HEK293 (cell line): ENCODE measurements around the gene NRROS.

Source experiments
- CTCF ChIA-PET: fragments of 350-600 bp; formaldehyde crosslinking; extraction: SDS; loops from one replicate; lab custom pipeline; 2021; ENCODE audit warnings: antibody characterized with exemption; lab: Yijun Ruan, JAX
- POLR2A ChIA-PET: fragments of 300-600 bp; formaldehyde crosslinking; extraction: SDS; loops from one replicate; lab custom pipeline; 2020; ENCODE audit warnings: antibody characterized with exemption, inconsistent platforms; lab: Yijun Ruan, JAX
- H3K27ac ChIP-seq: fragments of 200-500 bp; sonication (Bioruptor generic); 2 replicates; pipeline ENCODE4 v1.5.1; 2014; ENCODE audit warnings: low read depth, low read length, control low read depth, inconsistent platforms; ENCODE audit errors: extremely low read depth
- H3K36me3 ChIP-seq, 2 experiments: fragments of 200-500 bp in 1 of 2; sonication (Bioruptor generic) in 1 of 2; 1 replicate in 1 of 2; 2 replicates in 1 of 2; pipeline ENCODE4 v1.5.1; 2014 to 2017; ENCODE audit warnings: inconsistent platforms in 2 of 2, low read length in 2 of 2; ENCODE audit not compliant: control insufficient read depth in 2 of 2, insufficient read depth in 1 of 2
- H3K4me1 ChIP-seq: fragments of 200-500 bp; sonication (Bioruptor generic); 2 replicates; pipeline ENCODE4 v1.5.1; 2014; ENCODE audit warnings: mild to moderate bottlenecking, low read length, inconsistent platforms; ENCODE audit not compliant: control insufficient read depth, insufficient read depth
- H3K4me3 ChIP-seq: 2 replicates; pipeline ENCODE4 v1.5.1; 2011; ENCODE audit warnings: low read depth, mild to moderate bottlenecking, control low read depth, low read length, moderate library complexity
- H3K9me3 ChIP-seq: fragments of 200-500 bp; sonication (Bioruptor generic); 2 replicates; pipeline ENCODE4 v1.5.1; 2014; ENCODE audit warnings: low read depth, low read length, inconsistent platforms; ENCODE audit not compliant: control insufficient read depth, insufficient read depth
- ATF2 ChIP-seq: fragments of 450-650 bp; formaldehyde crosslinking; IDR thresholded peaks from 2 replicates; pipeline ENCODE4 v1.5.1; 2016; ENCODE audit warnings: missing biosample characterization, missing genetic modification characterization, low read depth
- BCL11B ChIP-seq: fragments of 450-650 bp; formaldehyde crosslinking; IDR thresholded peaks from 2 replicates; pipeline ENCODE4 v1.5.1; 2016; ENCODE audit warnings: low read depth, missing biosample characterization, missing genetic modification characterization
- EGR2 ChIP-seq: fragments of 450-650 bp; formaldehyde crosslinking; IDR thresholded peaks from 2 replicates; pipeline ENCODE4 v1.5.1; 2016; ENCODE audit warnings: low read depth, missing biosample characterization, missing genetic modification characterization
- FEZF1 ChIP-seq: fragments of 450-650 bp; formaldehyde crosslinking; IDR thresholded peaks from 2 replicates; pipeline ENCODE4 v1.5.1; 2016; ENCODE audit warnings: missing biosample characterization, missing genetic modification characterization
- GLIS2 ChIP-seq: fragments of 450-650 bp; formaldehyde crosslinking; IDR thresholded peaks from 2 replicates; pipeline ENCODE4 v1.5.1; 2016; ENCODE audit warnings: missing biosample characterization, missing genetic modification characterization
- IKZF3 ChIP-seq: fragments of 450-650 bp; IDR thresholded peaks from 2 replicates; pipeline ENCODE4 v1.5.0; 2018; ENCODE audit warnings: missing biosample characterization, mild to moderate bottlenecking, missing genetic modification characterization, moderate library complexity
- KLF17 ChIP-seq: fragments of 450-650 bp; formaldehyde crosslinking; IDR thresholded peaks from 2 replicates; pipeline ENCODE4 v1.5.1; 2016; ENCODE audit warnings: missing biosample characterization, missing genetic modification characterization
- OVOL3 ChIP-seq: fragments of 450-650 bp; formaldehyde crosslinking; IDR thresholded peaks from 2 replicates; pipeline ENCODE4 v1.5.1; 2016; ENCODE audit warnings: missing biosample characterization, missing genetic modification characterization
- PBX3 ChIP-seq: sonication (generic); formaldehyde crosslinking; IDR thresholded peaks from 2 replicates; pipeline ENCODE4 v1.8.1; 2022; ENCODE audit warnings: mild to moderate bottlenecking, moderate library complexity, missing genetic modification reagents
- PRDM10 ChIP-seq: fragments of 450-650 bp; formaldehyde crosslinking; IDR thresholded peaks from 2 replicates; pipeline ENCODE4 v1.5.1; 2016; ENCODE audit warnings: missing biosample characterization, missing genetic modification characterization
- WT1 ChIP-seq: fragments of 450-650 bp; formaldehyde crosslinking; IDR thresholded peaks from 2 replicates; pipeline ENCODE4 v1.5.1; 2016; ENCODE audit warnings: missing biosample characterization, missing genetic modification characterization
- ZNF16 ChIP-seq: fragments of 450-650 bp; formaldehyde crosslinking; IDR thresholded peaks from 2 replicates; pipeline ENCODE4 v1.5.1; 2016; ENCODE audit warnings: low read depth, missing biosample characterization, missing genetic modification characterization
- ZNF2 ChIP-seq: fragments of 450-650 bp; formaldehyde crosslinking; IDR thresholded peaks from 2 replicates; pipeline ENCODE4 v1.5.1; 2016; ENCODE audit warnings: missing biosample characterization, missing genetic modification characterization
- ZNF266 ChIP-seq: fragments of 450-650 bp; formaldehyde crosslinking; IDR thresholded peaks from 2 replicates; pipeline ENCODE4 v1.5.1; 2016; ENCODE audit warnings: missing biosample characterization, missing genetic modification characterization, low read depth
- ZNF292 ChIP-seq: fragments of 450-650 bp; formaldehyde crosslinking; IDR thresholded peaks from 2 replicates; pipeline ENCODE4 v1.5.1; 2016; ENCODE audit warnings: low read depth, missing biosample characterization, missing genetic modification characterization, borderline replicate concordance
- ZNF501 ChIP-seq: fragments of 450-650 bp; formaldehyde crosslinking; IDR thresholded peaks from 2 replicates; pipeline ENCODE4 v1.5.1; 2016; ENCODE audit warnings: missing biosample characterization, missing genetic modification characterization
- ZNF518A ChIP-seq: fragments of 450-650 bp; formaldehyde crosslinking; conservative IDR thresholded peaks from 2 replicates; pipeline ENCODE4 v1.5.1; 2016; ENCODE audit warnings: low read depth, missing biosample characterization, missing genetic modification characterization
- ZNF623 ChIP-seq: fragments of 450-650 bp; formaldehyde crosslinking; IDR thresholded peaks from 2 replicates; pipeline ENCODE4 v1.5.1; 2016; ENCODE audit warnings: missing biosample characterization, missing genetic modification characterization
- ZNF658 ChIP-seq: fragments of 450-650 bp; formaldehyde crosslinking; IDR thresholded peaks from 2 replicates; pipeline ENCODE4; 2016; ENCODE audit warnings: missing biosample characterization, missing genetic modification characterization
- ZNF660 ChIP-seq: fragments of 450-650 bp; IDR thresholded peaks from 2 replicates; pipeline ENCODE4 v1.5.1; 2018; ENCODE audit warnings: missing biosample characterization, mild to moderate bottlenecking, missing genetic modification characterization
- ZNF664 ChIP-seq: fragments of 450-650 bp; formaldehyde crosslinking; IDR thresholded peaks from 2 replicates; pipeline ENCODE4 v1.5.1; 2016; ENCODE audit warnings: missing biosample characterization, missing genetic modification characterization
- ZNF670 ChIP-seq: fragments of 450-650 bp; formaldehyde crosslinking; IDR thresholded peaks from 2 replicates; pipeline ENCODE4 v1.5.1; 2016; ENCODE audit warnings: missing biosample characterization, missing genetic modification characterization, low read depth
- ZNF768 ChIP-seq: fragments of 450-650 bp; formaldehyde crosslinking; IDR thresholded peaks from 2 replicates; pipeline ENCODE4 v1.5.1; 2018; ENCODE audit warnings: missing biosample characterization, mild to moderate bottlenecking, missing genetic modification characterization

Gene NRROS

GRCh38 chr3:196677931-196678330 is 38.4 kb downstream of the NRROS start (continued):
- no peak for TF ChIP-seq PBX3 (CRISPR knock-in tag)
- TF ChIP-seq KLF17 (tag by site-specific recombination) = no peak
- no peak for TF ChIP-seq FEZF1 (tag by site-specific recombination)
- TF ChIP-seq GLIS2 (tag by site-specific recombination) = no peak
- TF ChIP-seq OVOL3 (tag by site-specific recombination) = no peak

GRCh38 chr3:196684548-196685407 is 45.3 kb downstream of the NRROS start:
- Histone ChIP-seq H3K27ac (no peak overlapping the region), H3K9me3 (no peaks in the 10 kb centered on the region), H3K4me1 (no peaks in the 10 kb centered on the region), H3K36me3 (no peaks in the 10 kb centered on the region), H3K4me3 (no peak overlapping the region)
- ChIA-PET POLR2A (interaction anchor here (0.6 kb wide), 1 partner anchor 613 kb away, joined by 4 read pairs; the partner anchor contains the start of gene DLG1), CTCF (interaction anchor here (0.6 to 3.2 kb wide), 24 partner anchors 8 to 1418 kb away, joined by 3 to 42 read pairs (median 4); partner anchors contain the start of gene NCBP2)
- TF ChIP-seq ZNF768 (tag by site-specific recombination) (no peak), BCL11B (tag by site-specific recombination) (no peak), ZNF518A (no peak), ATF2 (tag by site-specific recombination) (no peak), ZNF16 (no peak), ZNF664 (tag by site-specific recombination) (no peak), GLIS2 (tag by site-specific recombination) (no peak), ZNF501 (no peak), PRDM10 (tag by site-specific recombination) (no peak), WT1 (no peak), ZNF658 (tag by site-specific recombination) (no peak), IKZF3 (tag by site-specific recombination) (no peak), EGR2 (peak; percentile 17; the same call in 1 of the 2 replicates), ZNF292 (tag by site-specific recombination) (no peak), ZNF2 (tag by site-specific recombination) (no peak), ZNF266 (tag by site-specific recombination) (no peak), ZNF660 (peak; percentile 68; the same call in 1 of the 2 replicates), ZNF670 (tag by site-specific recombination) (no peak), ZNF623 (no peak)
